GM12878 (cell line): ENCODE measurements around the gene SLC18A3.

ENCODE experiments used
- CHD1 ChIP-seq: IDR thresholded peaks from 2 replicates; pipeline ENCODE4 v1.6.1; 2012; ENCODE audit warnings: low read depth, low read length, improper control_type of control experiment
- CTCF ChIP-seq, 3 experiments: IDR thresholded peaks in 2 of 3; conservative IDR thresholded peaks in 1 of 3; 2 replicates each; pipeline ENCODE4 v1.5.1; 2011; ENCODE audit warnings: low read depth in 3 of 3, low read length in 3 of 3, mild to moderate bottlenecking in 3 of 3, control low read depth in 2 of 3, moderate library complexity in 2 of 3, inconsistent platforms in 1 of 3, mixed read lengths in 1 of 3; ENCODE audit not compliant: control insufficient read depth in 2 of 3, insufficient read depth in 1 of 3; ENCODE audit errors: extremely low read depth in 1 of 3
- MAX ChIP-seq: IDR thresholded peaks from 2 replicates; pipeline ENCODE4 v1.6.1; 2012; ENCODE audit warnings: low read depth, low read length, improper control_type of control experiment
- SMC3 ChIP-seq: IDR thresholded peaks from 2 replicates; pipeline ENCODE4 v1.6.1; 2011; ENCODE audit warnings: low read length, improper control_type of control experiment, borderline replicate concordance
- YBX1 ChIP-seq: fragments of 450-650 bp; IDR thresholded peaks from 2 replicates; pipeline ENCODE4 v1.6.1; 2016; ENCODE audit warnings: antibody characterized with exemption
- ZNF24 ChIP-seq: fragments of 450-650 bp; IDR thresholded peaks from 2 replicates; pipeline ENCODE4 v1.6.1; 2017; ENCODE audit warnings: antibody characterized with exemption, mild to moderate bottlenecking

GRCh38 chr10:49601857-49602256, 8.3 kb upstream of the SLC18A3 start:
- TF ChIP-seq CHD1 = no peak
- no peak for TF ChIP-seq ZNF24
- TF ChIP-seq SMC3 = no peak
- TF ChIP-seq YBX1 = no peak
- no peak for TF ChIP-seq CTCF (IDR thresholded peaks at IDR 0.05 in 2 of 3, conservative IDR thresholded peaks at IDR 0.05 in 1 of 3; ENCODE audit: control insufficient read depth in 2 of 3, extremely low read depth in 1 of 3, insufficient read depth in 1 of 3, low read depth in 3 of 3, low read length in 3 of 3)
- TF ChIP-seq MAX = no peak
